Left cardiac atrium (tissue), 4 donors: ENCODE data around the gene KAZN. TPM values are rescaled to one million over a fixed set of nuclear protein-coding genes. Genes with fewer than 3 reads are reported as not detected.

Experiments
- ATAC-seq, 2 donors: fragments of 200-7000 bp; cut with Tn5 transposase; one replicate each; pipeline ENCODE4 v1.9.1; 2020; ENCODE audit warnings: mild to moderate bottlenecking in 2 of 2, moderate library complexity in 2 of 2
- DNase-seq: peaks from one replicate; pipeline ENCODE4 v3.0.0-alpha.2; 2020
- intact Hi-C, 2 donors: fragments of 100-400 bp; cut with DNase I; formaldehyde crosslinking; loops; one replicate each; pipeline versions ENCODE4 v1.14.1 to v1.15.1; 2022 to 2023
- total RNA-seq, 2 donors: library from RNA; stranded (reverse); fragmentation: NEBNext Ultra II Directional; extraction: Animal tissue kit (Norgen Biotek cat#: 25700); gene quantifications; one replicate each; pipeline ENCODE4 v1.2.1, GENCODE V29; 2021
- donor health status: DM: no; HTN: yes; CAD: no.
- donor health status: DM: no; HTN: yes; CAD: no; lungs with severe emphysema.
- donor health status: DM: yes; HTN: yes; CAD: no.
- donor health status: Dilated cardiomyopathy.

KAZN gene
- total RNA-seq, 2 donors from 2014 or later, result 12.6 to 15.7 TPM

DNA sequence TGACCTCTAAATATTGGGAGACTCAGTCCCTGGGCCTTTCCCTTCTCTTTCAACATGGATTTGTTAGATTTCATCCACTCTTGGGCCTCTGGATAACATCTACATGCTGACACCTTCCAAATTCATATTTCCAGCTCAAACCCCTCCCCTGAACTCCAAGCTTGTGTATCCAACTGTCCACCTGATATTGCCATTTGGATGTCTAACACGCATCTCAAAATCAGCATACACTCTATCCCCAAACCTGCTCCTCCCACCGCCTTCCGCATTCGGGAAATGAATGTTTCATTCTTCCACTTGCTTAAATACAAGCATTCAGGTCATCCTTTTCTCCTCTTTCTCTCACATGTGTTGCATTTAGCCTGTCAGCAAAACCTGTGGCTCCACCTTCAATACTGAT lies 17.5 kb upstream of the KAZN start:
- intact Hi-C loops, result no loop called here
- DNase-seq, result no peak
- no peak for ATAC-seq

DNA sequence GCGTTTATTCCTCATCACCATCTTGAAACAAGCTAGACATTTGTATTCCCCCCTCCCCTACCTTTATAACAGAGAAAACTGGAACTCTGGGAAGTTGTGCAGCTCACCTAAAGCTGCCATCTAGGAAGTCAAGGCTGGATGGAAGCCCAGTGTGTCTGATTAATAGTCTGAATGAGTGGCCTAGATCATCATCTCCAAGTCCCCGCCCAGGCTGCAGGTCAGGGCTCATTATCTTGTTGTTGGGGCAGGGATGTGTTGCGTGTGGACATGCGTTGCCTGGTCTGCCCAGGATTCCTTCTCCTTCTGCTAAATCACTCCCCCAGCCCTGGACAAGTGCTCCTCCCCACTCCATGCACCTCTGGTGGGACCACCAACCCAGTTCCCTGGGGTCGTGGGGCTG lies 14.7 kb upstream of the KAZN start:
- intact Hi-C loops, result no loop called here
- DNase-seq, result no peak
- ATAC-seq, result no peak

DNA sequence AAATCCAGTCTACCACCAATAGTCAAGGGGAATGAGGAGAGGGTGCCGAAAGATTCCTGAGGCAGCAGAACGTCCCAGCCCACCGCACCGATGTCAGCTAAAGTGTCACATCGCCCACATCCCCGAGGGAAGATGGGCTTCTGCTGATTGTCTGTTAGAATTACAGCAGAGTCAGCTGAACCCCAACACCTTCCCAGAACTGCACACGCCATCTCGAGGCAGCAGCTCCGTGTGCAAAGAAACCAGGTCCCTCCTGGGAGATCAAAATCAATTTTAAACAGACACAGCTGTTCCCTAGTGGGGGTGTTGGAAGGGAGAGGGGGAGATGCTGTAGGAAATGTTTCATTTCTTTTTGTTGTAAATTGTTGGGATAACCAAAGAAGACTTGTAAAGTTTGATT lies 12.8 kb upstream of the KAZN start:
- DNase-seq (no peak), ATAC-seq (no peak)
- intact Hi-C loops, result no loop called here

DNA sequence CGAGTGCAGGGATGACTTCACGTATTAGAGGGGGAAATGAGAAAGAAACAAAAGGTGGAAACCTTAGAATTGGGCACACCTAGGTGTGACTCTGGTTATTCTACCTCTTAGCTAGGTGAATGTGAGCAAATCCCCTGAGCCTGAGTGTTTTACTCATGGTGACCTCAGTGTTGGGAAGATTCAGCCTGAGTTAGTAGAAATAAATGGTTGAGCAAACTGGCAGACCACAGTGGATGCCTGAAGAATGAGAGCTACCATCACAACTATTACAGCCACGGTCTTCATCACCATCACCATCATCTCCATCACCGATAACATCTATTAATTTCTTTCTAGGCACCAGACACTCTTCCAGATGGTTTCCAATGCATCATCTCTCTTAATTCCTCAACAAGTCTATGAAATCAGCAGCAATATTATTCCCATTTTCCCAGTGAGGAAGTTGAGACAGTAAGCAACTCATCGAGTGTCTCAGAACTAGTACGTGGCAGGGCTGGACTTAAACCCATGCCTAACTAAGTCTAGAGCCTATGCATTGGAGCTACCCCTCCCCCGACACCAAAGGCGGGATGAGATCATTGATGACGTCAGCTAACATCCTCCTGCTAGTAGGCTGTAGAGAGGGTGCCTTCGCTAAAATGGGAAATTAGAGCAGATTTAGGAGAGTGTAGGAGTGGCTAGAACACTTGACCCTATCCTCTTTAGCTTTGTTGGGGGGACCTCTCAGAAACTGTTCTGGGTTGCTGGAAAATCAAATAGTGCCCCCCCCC lies 7.9 kb upstream of the KAZN start:
- DNase-seq (no peak), ATAC-seq (no peak)
- intact Hi-C loops, result no loop called here

DNA sequence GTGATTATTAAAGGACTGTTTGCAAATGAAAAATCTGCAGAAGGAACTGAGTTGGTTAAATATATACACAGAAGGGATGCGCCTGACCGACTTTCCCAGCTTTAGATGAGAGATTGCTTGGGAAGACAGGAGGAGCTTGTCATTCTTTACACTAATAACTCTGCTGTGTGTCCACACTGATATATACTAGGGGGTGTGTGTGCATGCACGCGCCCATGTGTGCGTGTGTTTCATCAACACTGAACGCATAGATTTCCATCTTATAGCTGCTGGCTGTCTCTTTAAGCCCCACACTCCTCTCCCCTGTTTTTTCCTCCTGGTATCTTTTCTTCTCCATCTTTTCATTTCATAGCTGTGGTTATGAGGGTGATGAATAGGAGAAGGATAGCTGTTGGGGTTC lies 6.9 kb upstream of the KAZN start:
- DNase-seq (no peak), ATAC-seq (no peak)
- intact Hi-C loops, result no loop called here

DNA sequence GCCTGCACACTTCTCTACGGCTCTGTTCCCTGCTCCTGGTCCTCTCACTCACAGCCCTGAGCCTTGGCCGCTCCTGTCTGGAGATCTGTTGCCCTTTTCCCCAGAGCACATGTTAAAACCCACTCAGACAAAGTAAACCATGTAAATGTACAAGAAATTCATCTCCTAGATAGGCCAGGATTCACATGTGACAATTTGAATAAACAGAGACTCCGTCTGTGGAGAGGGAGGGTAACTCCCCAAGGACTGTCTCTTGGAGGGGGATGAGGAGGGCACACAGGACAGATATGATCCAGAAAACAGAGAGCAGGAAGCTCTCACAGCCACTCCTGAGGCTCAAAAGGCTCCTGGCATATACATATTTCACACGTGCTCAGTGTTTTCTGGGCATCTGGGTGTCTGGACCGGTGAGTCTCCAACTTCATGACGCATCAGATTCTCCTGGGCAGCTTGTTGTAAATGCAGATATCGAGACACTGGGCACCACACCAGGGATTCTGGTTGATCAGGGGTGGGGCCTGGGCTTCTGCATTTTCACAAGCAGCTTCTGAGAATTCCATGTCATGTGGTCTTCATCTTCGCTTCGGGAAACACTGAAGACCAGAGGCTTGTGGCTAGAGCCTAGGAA lies 6.4 kb upstream of the KAZN start:
- intact Hi-C loops, result no loop called here
- DNase-seq (no peak), ATAC-seq (no peak)

DNA sequence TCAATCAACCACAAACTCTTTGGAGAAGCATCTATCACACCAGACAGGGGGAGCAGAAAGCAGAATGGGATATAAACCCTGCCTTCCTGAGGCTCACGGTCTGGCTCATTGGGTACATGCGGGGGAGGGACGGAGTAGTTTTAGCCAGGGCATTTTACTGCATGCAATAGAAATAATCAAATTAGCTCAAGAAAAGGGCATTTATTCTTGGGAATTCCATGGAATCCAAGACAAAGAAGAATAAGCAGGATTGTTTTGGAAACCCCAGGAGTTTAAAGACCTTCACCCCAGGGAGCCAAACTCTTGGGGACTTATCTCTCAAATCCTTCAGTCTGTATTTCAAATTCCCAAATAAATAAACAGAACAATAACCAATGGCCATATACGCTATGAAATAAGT lies 5.2 kb upstream of the KAZN start:
- DNase-seq (no peak), ATAC-seq (no peak)
- intact Hi-C loops, result no loop called here

DNA sequence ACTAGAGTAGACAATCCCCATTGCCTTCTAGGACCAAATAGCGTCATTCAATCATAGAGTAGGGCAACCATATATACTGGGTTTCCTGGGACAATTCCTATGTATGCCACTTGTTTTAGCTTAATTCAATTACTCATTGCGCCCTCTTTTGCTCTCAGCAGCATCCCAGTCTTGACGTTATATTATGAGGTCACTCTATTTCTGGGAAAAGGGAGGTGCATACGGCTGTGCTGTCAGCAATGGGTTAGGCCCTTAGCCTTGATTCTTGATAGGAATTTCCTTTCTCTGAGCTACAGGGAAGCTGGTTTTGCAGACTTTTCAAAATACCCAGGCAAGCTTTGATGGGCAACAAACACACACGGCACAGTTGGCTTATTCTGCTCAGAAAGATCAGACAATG lies 4.4 kb upstream of the KAZN start:
- intact Hi-C loops, result no loop called here
- DNase-seq, result no peak
- ATAC-seq, result no peak

DNA sequence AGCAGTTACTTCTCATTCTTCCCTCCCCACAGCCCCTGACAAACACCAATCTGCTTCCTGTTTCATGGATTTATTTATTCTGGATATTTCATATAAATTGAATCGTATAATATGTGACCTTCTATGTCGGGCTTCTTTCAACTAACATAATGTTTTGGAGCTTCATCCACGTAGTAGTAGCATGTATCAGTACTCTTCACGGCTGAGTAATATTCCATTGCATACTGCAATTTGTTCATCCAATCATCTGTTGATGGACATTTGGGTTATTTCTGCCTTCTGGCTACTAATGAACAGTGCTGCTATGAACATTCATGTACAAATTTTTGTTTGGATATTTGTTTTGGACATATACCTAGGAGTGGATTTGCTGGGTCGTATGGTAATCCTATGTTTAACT lies 1.9 kb upstream of the KAZN start:
- no peak for DNase-seq
- no peak for ATAC-seq
- intact Hi-C loops, result no loop called here

DNA sequence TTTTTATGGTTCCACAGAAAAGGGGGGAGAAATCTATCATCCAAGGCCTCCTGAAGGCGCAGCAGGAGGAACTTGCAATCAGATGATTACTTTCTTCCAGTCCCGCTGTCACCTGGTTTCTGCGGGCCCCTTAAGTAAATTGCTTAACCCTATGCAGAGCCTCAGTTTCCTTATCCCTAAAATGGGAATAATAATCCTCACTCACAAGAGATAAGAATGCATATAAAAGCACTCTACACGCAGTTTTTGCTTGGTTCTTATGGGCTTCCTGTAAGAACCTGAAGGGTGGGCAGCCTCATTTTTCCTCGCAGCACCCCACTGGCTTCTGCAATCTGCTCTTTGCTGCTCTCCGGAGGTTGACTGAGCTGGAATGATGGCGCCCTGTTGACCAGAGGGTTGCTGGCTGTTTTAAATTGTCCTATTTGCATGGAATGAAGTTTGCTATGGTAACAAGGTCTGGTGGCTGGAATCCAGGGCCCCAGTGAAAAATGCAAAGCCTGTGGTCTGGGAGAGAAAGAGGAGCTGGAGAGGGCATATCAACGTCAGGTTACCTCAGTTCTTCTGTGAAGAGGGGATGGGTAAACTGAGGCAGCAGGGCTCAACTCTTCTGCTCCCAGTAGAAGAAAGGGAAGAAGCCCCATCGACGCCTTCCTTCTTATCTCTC lies 1.0 kb upstream of the KAZN start:
- DNase-seq (no peak), ATAC-seq (no peak)
- intact Hi-C loops, result no loop called here

DNA sequence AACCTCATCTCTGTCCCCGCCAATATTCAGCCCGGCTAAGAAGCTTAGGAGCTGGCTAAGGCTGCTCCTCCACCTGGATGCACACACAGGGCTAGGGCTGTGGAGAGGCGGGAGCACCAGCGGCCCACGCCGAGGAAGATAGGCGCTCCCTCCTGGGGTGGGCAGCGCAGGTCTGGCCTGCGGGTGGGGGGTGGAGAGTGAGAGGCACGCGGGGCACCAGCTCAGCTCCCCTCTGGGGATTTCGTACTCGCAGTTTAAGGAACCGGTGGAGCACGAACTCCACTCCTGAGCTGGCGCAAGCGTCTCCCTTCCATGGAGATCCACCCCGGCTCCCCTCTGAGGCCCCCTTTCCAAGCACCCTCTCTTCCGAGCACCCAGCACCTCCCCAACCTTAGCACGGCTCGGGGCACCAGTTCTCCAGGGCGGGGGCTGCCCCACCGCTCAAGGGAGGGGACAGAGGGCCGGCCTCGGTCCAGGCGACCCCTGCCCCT lies 433 bp upstream of the KAZN start:
- peak; percentile 42 to 54 for ATAC-seq
- DNase-seq, result no peak
- intact Hi-C loops, result no loop called here

DNA sequence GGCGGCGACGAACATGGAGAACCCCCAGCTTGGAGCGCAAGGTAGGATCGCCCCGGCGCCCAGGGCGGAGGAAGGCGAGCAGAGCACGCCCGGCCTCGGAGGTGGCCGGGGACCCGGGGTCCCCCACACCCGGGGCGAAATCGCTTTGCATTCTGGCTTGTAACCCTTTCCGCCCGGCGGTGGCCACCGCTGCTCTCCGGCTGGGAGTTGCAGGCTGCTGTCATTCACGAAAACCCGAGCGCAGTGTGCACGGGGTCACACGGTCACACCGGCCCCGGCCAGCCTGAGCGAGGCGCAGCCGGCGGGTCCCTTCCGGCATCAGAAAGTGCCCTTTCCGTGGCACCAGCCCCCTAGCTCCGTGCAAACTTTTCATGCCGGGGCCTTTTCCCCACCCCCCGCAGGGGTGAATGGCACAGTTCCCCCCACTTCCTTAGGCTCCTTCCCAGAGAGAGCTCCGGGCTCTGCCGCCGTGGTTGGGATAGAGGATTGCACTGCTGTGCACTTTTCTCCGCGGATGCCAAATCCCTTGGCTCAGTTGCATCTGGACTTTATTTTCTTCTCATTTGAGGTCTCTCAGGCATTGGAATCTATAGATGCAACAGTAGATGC lies 802 bp downstream of the KAZN start:
- ATAC-seq (peak; percentile 19 to 34), DNase-seq (no peak)
- intact Hi-C loops, result no loop called here

DNA sequence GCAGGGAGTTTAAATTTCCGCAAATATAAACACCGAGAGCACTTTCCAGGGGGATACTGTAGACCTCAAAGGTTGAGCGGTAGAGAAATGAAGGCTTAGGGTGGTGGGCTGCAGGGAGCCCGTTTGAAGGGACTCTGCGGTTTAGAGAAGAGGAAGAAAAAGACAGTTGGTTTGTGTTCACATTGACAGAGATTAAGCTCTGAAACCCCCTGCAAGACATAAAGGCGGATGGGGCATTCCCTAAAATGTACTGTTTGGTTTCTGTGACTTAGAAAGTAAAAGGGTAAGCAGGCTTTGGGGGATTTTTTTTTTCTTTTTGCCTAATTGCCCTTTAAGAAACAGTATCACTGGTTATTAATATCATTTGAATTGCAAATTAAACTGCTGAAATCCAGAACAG lies 1.3 kb downstream of the KAZN start:
- DNase-seq (no peak), ATAC-seq (no peak)
- intact Hi-C loops, result no loop called here

DNA sequence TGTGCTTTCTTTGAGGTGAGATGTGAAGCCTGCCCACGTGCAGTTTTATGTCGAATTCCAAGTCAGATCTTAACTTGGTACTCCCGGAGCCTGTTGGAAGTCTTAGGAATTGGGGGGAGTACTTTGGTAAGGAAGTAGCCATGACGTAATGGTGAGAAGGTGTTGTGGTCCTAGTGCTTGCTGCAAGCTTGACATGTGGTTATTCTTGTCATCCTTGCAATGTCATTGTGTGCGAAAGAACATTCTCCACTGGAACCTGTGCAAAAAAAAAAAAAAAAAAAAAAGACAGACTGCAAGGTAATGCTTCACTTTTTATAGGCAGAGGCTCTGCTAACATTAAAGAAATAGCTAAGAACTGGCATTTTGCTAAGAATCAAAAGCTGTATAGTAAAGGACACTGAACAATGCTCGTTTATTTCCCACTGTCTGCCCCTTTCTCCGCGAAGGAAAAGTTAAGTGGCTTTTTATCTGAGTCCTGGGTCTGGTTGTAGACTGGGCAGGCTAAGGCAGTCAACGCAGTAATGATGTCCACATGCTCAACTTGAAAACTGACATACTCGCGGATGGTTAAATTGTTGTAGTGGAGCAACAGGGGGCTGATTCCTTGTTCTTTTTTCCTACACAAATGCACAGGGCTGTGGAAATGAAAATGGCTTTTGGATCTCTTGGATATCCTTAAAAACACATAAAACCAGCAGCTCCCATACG lies 2.1 kb downstream of the KAZN start:
- DNase-seq, result no peak
- intact Hi-C loops, result no loop called here
- ATAC-seq, result no peak

DNA sequence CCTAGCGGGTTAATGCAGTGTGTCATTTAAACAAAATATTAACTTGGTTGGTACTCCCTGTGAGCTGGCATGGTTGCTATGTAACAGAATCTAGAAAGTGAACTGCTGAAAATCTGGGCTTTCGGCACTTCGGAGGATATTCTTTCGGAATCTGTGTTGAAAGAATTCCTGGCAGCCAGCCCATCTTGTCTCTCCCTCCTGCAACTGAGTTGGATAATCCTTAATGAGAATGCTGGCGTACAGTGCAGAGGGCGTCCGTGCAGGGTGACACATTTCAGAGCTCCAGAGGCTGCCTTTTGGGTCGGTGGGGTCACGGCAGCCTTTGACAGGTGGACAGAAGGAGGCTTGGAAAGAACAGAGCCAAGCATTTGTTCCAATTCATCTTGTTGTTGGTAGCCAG lies 3.7 kb downstream of the KAZN start:
- DNase-seq, result peak; percentile 60
- ATAC-seq, result peak; percentile 47 to 51
- intact Hi-C loops, result no loop called here

DNA sequence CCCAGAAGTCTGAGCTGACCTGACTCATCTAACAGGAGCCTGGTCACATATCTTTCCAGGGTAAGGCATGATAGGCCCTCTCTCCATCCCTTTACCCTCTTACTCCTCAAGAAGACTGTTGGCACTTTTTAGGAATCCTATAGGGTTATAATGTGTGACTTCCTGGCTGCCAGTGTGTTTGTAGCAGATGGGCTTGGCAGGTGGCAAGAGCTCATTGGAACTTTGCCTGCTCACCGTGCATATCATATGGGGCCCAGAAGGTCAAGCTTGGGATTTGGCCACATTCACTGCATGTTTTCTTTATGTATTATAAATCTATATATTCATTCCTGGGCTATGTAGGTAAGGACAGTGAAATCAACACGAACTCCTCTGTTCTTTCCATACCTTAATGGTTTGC lies 5.2 kb downstream of the KAZN start:
- intact Hi-C loops, result no loop called here
- no peak for ATAC-seq
- DNase-seq, result no peak

DNA sequence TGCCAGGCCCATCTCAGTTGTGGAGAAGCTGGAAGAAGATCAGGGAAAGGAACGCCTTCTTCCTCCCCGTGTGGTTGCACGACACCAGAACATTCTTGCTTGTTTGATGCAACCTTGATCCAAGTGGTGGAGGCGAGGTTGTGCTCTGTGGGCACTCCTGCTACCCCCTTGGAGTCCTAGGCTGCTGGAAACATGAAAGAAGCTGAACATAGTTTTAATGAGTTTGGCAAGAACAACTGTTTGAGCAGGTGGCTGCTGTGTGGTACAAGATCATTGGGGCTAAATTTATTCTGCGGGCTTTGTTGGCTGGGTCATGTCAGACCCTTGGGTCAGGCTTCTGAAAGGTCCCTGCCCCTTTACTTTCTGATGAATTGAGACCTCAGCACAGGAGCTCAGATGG lies 5.9 kb downstream of the KAZN start:
- ATAC-seq (no peak), DNase-seq (no peak)
- intact Hi-C loops, result no loop called here

DNA sequence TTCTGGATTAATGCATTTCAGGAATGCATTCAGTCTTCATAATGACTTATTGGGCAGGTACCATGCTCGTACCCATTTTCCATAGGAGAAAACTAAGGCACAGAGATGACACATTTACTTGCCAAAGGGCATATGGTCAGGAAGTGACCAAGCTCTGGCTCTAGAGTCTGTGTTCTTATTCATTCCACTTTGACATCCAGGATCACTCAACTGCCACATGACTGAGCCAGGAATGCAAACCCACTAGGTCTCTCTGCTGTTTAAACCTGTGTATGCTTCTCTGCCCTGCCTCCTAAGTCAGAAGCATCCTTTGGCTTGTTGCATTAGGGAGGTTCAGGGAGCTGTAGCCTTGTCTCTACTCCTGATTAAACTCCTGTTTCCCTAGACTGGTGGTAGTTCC lies 7.5 kb downstream of the KAZN start:
- intact Hi-C loops, result no loop called here
- no peak for ATAC-seq
- no peak for DNase-seq

DNA sequence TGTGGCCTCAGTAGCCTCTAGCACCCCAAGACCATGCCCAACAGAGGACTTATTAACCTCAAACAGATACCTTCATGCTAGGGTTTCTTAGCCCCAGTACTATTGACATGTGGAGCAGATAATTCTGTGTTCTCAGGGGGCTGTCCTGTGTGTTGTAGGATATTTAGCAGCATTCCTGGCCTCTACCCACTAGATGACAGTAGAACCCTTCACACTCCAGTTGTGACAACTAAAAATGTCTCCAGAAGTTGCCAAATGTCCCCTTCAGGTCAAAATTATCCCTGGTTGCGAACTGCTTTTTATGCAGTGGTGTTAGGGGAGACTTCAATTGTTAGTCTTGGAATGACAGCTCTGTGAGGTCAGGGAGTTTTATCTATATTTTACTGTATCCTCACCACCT lies 8.1 kb downstream of the KAZN start:
- no peak for DNase-seq
- ATAC-seq, result no peak
- intact Hi-C loops, result no loop called here

DNA sequence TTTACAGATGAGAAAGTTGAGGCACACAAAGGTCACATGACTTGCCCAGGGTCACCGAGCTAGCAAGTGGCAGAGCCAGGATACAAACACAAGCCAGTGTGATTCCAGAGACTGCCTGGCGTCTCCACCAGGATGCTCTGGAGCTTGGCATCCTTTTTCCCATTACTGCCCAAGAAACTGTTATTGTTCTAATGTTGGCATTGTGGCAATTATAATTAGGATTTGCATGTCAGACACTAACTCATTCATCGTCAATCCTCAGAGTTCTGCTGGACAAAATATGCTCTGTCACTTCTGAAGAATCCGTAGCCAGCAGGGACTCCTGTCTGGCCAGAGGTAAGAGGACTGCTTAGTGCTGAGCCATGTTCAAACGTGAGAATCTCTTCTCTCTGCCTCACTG lies 8.8 kb downstream of the KAZN start:
- ATAC-seq (no peak), DNase-seq (no peak)
- intact Hi-C loops, result no loop called here
